Retinal pigment epithelial cell (primary cell): ENCODE measurements around the gene HSPH1.

Experiments
- DNase-seq: peaks from one replicate; pipeline ENCODE4 v3.0.0-alpha.2; 2010; ENCODE audit warnings: low read depth
- H3K4me3 ChIP-seq: 2 replicates; pipeline ENCODE4 v1.5.1; 2011; ENCODE audit warnings: mild to moderate bottlenecking, low read length, control low read depth, moderate library complexity
- TF ChIP-seq, protein P1 (sequence below): conservative IDR thresholded peaks from 2 replicates; pipeline ENCODE4 v1.5.1; 2011; ENCODE audit warnings: low read depth, low read length, control low read depth, inconsistent platforms

HSPH1 gene

DNA sequence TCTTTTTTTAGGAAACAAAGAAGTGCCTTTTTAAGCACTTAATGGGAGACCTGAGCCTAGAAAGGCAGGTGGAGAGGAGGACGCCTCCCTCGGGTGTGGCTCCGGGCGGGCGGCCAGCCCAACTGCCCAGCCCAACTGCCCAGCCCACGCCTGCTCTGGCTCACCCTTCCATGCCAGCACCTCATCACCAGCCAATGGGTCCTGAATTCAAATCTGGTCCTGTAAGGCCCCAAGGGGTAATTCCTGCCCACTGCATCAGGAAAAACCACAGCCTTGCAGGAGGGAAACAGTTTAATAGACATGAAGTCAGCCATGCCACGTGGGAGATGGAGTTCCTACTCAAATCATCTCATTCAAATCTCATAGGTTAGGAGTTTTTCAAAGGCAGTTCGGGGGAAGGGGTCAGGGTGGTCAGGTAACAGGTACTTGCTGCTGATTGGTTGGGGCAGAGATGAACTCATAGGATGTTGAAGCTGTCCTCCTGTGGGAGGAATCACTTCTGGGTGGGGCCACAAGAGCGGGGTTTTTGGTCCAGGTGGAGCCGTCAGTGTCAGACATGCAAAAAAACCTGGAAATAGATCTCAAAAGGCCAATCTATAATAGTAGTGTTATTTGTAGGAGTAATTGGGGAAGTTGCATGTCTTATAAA is 64.9 kb downstream of the HSPH1 start:
- H3K4me3 ChIP-seq, result no peak overlapping the region
- no peak for DNase-seq
- TF ChIP-seq, protein P1, sequence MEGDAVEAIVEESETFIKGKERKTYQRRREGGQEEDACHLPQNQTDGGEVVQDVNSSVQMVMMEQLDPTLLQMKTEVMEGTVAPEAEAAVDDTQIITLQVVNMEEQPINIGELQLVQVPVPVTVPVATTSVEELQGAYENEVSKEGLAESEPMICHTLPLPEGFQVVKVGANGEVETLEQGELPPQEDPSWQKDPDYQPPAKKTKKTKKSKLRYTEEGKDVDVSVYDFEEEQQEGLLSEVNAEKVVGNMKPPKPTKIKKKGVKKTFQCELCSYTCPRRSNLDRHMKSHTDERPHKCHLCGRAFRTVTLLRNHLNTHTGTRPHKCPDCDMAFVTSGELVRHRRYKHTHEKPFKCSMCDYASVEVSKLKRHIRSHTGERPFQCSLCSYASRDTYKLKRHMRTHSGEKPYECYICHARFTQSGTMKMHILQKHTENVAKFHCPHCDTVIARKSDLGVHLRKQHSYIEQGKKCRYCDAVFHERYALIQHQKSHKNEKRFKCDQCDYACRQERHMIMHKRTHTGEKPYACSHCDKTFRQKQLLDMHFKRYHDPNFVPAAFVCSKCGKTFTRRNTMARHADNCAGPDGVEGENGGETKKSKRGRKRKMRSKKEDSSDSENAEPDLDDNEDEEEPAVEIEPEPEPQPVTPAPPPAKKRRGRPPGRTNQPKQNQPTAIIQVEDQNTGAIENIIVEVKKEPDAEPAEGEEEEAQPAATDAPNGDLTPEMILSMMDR, result no peak

DNA sequence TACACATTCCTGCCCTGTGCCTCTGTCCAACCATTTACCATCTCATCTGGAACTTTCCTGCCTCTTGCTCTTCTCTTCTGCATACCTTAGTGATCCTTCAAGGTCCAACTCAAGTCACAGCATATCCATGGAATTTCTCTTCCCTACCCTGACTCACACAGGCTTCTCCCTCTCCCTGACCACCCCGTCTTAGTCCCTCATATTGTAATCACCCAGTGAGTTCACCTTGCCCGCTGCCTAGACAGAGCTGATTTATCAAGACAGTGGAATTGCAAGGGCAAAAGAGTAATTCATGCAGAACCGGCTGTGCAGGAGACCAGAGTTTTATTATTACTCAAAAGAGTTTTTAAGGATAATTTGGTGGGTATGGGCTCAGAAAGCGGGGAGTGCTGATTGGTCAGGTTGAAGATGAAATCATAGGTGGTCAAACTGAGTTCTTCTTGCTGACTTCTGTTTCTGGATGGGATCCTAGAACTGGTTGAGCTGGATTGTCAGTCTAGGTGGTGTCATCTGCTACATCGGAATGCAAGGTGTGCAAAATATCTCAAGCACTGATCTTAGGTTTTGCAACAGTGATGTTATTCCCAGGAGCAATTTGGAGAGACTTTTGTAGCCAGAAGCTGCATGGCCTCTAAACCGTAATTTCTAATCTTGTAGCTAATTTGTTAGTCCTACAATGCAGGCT is 67.2 kb downstream of the HSPH1 start:
- DNase-seq, result no peak
- no peak overlapping the region for H3K4me3 ChIP-seq
- TF ChIP-seq, protein P1, result no peak

DNA sequence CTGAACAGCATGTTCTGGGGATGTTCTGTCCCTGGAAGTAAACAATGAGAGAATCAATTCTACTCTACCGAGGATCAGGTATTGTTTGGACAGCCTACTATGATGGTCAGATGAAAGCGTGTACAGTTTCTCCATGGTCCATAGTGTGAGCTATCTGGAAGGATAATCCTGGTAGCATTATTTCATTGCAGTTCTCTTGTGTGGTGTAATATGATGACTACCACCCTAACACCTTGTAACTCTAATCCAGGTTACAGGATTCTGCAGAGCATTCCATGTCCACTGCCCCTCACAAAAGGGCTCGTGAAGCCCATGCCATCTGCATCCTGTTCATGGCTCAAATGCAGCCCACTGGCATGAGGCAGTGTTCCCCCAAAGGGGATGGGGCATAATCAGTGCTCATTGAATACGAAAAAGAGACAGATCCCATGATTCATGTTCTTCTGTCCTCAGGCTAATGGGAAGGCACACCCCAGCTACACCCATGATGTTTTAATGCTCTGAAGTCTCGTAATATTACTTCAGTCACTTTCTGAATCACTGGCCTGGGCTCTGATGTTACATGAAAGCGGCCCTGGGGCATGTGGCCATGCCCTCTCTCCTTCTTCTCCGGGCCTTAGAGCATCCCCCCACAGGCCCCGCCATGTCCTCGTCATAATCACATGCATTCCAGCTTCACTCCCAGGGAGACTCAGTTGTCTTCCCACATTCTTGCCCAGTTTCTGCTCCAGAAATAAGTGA is 68.4 kb downstream of the HSPH1 start:
- no peak overlapping the region for H3K4me3 ChIP-seq
- TF ChIP-seq, protein P1, result no peak
- DNase-seq, result no peak

DNA sequence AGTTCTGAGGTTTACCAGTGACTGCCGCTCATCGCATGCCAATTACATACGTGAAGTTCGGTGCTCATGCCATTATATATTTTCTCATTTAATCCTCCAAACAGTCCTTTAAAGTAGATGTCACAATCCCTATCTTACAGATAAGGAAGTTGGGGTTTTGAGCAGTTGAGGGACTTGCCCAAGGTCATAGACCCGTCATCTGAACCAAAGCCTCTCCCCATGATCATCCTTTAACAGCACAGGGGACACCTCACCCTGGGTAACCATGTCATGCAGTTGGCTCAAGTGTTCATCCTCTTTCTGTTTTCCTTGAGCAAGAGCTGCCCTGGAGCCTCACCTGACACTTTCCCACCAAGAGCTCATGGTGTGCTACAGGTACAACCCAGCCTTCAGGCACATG is 69.1 kb downstream of the HSPH1 start:
- TF ChIP-seq, protein P1, result no peak
- no peak overlapping the region for H3K4me3 ChIP-seq
- no peak for DNase-seq

DNA sequence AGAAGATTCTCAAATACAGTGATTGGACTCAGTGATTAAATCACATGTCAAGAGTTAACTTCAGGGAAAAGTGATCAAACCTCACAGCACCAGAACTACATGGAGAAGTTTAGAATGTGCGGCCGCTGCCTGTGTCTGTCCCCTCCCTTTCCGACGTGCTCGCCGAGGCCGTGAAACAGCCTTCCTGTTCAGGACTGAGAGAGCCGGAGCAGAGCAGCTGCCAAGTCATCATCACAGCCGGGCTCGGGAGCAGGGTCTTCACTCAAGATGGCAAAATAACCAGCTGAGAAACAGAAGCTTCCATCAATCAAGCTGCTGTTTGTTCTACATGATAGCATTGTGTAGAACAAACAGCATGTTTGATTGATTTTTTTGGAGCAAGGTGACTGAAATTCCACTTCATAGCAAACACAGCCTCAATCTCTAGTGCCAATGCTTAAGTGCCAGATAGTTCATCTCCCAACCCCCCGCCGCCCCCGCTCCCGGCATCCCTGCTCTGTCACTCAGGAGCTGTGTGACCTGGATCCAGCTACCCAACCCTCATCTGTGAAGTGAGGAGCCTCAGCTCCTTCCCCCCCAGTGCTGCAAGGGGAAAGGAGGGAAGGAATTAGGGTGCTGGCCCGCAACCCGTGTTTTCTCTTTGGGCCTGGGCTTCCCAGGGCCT is 70.6 kb downstream of the HSPH1 start:
- H3K4me3 ChIP-seq, result no peak overlapping the region

DNA sequence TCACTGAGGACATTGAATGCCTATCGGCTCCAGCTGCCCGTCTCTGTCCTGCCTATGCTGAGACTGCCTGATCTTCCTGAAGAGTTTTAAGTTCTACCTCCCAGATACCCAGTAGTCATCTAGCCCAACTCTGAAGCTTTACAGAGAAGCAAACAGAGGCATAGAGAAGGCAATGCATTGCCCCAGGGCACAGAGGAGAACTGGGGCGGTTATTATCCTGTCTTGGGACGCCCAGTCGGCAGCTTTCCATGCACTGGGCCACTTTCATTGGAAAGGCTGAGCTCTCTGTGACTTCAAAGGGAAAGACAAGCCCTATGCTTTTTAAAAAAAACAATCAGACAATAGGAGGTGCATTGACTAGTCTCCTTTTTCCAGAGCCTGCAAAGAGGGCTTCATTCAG is 71.6 kb downstream of the HSPH1 start:
- TF ChIP-seq, protein P1, result no peak
- no peak for DNase-seq
- H3K4me3 ChIP-seq, result no peak overlapping the region

More for the DNA sequence above, 70.6 kb downstream of the HSPH1 start:
- TF ChIP-seq, protein P1, result no peak
- DNase-seq, result no peak
